DND-41 (cell line): ENCODE results near the gene KSR2.

Experiments
- ATAC-seq: fragments of 200-7000 bp; cut with Tn5 transposase; 3 replicates; pipeline ENCODE4 v1.9.1; 2021; ENCODE audit warnings: low read depth; ENCODE audit not compliant: insufficient read depth
- DNase-seq: peaks from one replicate; pipeline ENCODE4 v3.0.0-alpha.2; 2020
- H2AFZ ChIP-seq: 2 replicates; pipeline ENCODE4 v1.6.0; 2012; ENCODE audit warnings: low read depth, low read length
- H3K27ac ChIP-seq: 2 replicates; pipeline ENCODE4 v1.5.1; 2012; ENCODE audit warnings: low read length, inconsistent platforms
- H3K27me3 ChIP-seq: fragments of 200-600 bp; sonication (generic); 2 replicates; pipeline ENCODE4 v1.6.0; 2012; ENCODE audit warnings: low read length, mild to moderate bottlenecking, inconsistent platforms; ENCODE audit not compliant: insufficient read depth, poor library complexity
- H3K36me3 ChIP-seq: 2 replicates; pipeline ENCODE4 v1.5.1; 2012; ENCODE audit warnings: low read length, inconsistent platforms; ENCODE audit not compliant: insufficient read depth
- H3K4me1 ChIP-seq: 2 replicates; pipeline ENCODE4 v1.5.1; 2012; ENCODE audit warnings: mild to moderate bottlenecking, low read length; ENCODE audit not compliant: insufficient read depth
- H3K4me2 ChIP-seq: 2 replicates; pipeline ENCODE4 v1.6.0; 2012; ENCODE audit warnings: mild to moderate bottlenecking, moderate library complexity, low read length, inconsistent platforms; ENCODE audit not compliant: insufficient read depth
- H3K4me3 ChIP-seq, 2 experiments: fragments of 200-600 bp in 1 of 2; shearing (Covaris generic) in 1 of 2; 2 replicates each; pipeline ENCODE4 v1.5.1; 2012 to 2016; ENCODE audit warnings: inconsistent platforms in 2 of 2, low read length in 2 of 2, mild to moderate bottlenecking in 2 of 2, low read depth in 1 of 2, moderate library complexity in 1 of 2
- H3K79me2 ChIP-seq: 2 replicates; pipeline ENCODE4 v1.6.0; 2012; ENCODE audit warnings: low read length, inconsistent platforms; ENCODE audit not compliant: insufficient read depth
- H3K9ac ChIP-seq: 2 replicates; pipeline ENCODE4 v1.6.0; 2012; ENCODE audit warnings: low read depth, mild to moderate bottlenecking, inconsistent platforms, low read length, moderate library complexity
- H3K9me3 ChIP-seq: 2 replicates; pipeline ENCODE4 v1.5.1; 2012; ENCODE audit warnings: low read length, moderate library complexity, mild to moderate bottlenecking, inconsistent platforms; ENCODE audit not compliant: insufficient read depth, severe bottlenecking
- H4K20me1 ChIP-seq: 2 replicates; pipeline ENCODE4 v1.6.0; 2012; ENCODE audit warnings: low read length; ENCODE audit not compliant: insufficient read depth
- EZH2 ChIP-seq: IDR thresholded peaks from 3 replicates; pipeline ENCODE4 v1.6.1; 2012; ENCODE audit warnings: borderline replicate concordance, low read depth, mild to moderate bottlenecking, moderate library complexity, low read length, inconsistent platforms; ENCODE audit not compliant: severe bottlenecking
- TF ChIP-seq, protein P1 (sequence below): IDR thresholded peaks from 2 replicates; pipeline ENCODE4 v1.5.1; 2012; ENCODE audit warnings: borderline replicate concordance, low read length, moderate library complexity, mild to moderate bottlenecking; ENCODE audit not compliant: poor library complexity, severe bottlenecking; ENCODE audit errors: extremely low read depth

KSR2 gene

GRCh38 chr12:117545216-117545615 lies 423.6 kb downstream of the KSR2 start:
- Histone ChIP-seq H3K9me3 (no peaks in the 10 kb centered on the region), H3K4me1 (no peaks in the 10 kb centered on the region), H3K4me2 (no peak overlapping the region), H3K27ac (no peak overlapping the region), H3K79me2 (no peaks in the 10 kb centered on the region), H3K4me3 (no peak overlapping the region), H3K36me3 (no peaks in the 10 kb centered on the region), H3K27me3 (peaks cover 11% of the 10 kb centered on the region), H4K20me1 (no peaks in the 10 kb centered on the region), H2AFZ (no peak overlapping the region), H3K9ac (no peak overlapping the region)
- TF ChIP-seq, protein P1, sequence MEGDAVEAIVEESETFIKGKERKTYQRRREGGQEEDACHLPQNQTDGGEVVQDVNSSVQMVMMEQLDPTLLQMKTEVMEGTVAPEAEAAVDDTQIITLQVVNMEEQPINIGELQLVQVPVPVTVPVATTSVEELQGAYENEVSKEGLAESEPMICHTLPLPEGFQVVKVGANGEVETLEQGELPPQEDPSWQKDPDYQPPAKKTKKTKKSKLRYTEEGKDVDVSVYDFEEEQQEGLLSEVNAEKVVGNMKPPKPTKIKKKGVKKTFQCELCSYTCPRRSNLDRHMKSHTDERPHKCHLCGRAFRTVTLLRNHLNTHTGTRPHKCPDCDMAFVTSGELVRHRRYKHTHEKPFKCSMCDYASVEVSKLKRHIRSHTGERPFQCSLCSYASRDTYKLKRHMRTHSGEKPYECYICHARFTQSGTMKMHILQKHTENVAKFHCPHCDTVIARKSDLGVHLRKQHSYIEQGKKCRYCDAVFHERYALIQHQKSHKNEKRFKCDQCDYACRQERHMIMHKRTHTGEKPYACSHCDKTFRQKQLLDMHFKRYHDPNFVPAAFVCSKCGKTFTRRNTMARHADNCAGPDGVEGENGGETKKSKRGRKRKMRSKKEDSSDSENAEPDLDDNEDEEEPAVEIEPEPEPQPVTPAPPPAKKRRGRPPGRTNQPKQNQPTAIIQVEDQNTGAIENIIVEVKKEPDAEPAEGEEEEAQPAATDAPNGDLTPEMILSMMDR = no peak
- no peak for TF ChIP-seq EZH2
- no peak for DNase-seq
- no peak for ATAC-seq

GRCh38 chr12:117540011-117540410 lies 428.8 kb downstream of the KSR2 start:
- Histone ChIP-seq H3K4me3 (no peak overlapping the region), H3K4me2 (no peak overlapping the region), H2AFZ (no peak overlapping the region), H3K36me3 (no peaks in the 10 kb centered on the region), H4K20me1 (no peaks in the 10 kb centered on the region), H3K79me2 (no peaks in the 10 kb centered on the region), H3K4me1 (no peaks in the 10 kb centered on the region), H3K9ac (no peak overlapping the region), H3K27me3 (peaks cover 13% of the 10 kb centered on the region), H3K27ac (no peak overlapping the region), H3K9me3 (no peaks in the 10 kb centered on the region)
- ATAC-seq (no peak), DNase-seq (no peak)
- TF ChIP-seq EZH2 = no peak
- TF ChIP-seq, protein P1 = no peak

GRCh38 chr12:117538926-117539325 lies 429.9 kb downstream of the KSR2 start:
- no peaks in the 10 kb centered on the region for H3K79me2 ChIP-seq
- no peaks in the 10 kb centered on the region for H3K4me1 ChIP-seq
- ATAC-seq = no peak
- H4K20me1 ChIP-seq = no peaks in the 10 kb centered on the region
- H3K9ac ChIP-seq = no peak overlapping the region
- H3K9me3 ChIP-seq = no peaks in the 10 kb centered on the region
- TF ChIP-seq, protein P1 = no peak
- no peak for TF ChIP-seq EZH2
- H3K27ac ChIP-seq = no peak overlapping the region
- no peak overlapping the region for H3K4me3 ChIP-seq
- no peak overlapping the region for H2AFZ ChIP-seq
- no peaks in the 10 kb centered on the region for H3K36me3 ChIP-seq
- H3K4me2 ChIP-seq = no peak overlapping the region
- H3K27me3 ChIP-seq = peaks cover 19% of the 10 kb centered on the region
- no peak for DNase-seq
